ENCODE data around the gene MYOCOS.
"Not testable (repeated sequence)": the region's sequence is repeated elsewhere in the genome, so short reads cannot be mapped to it uniquely, and the experiment has no call there.

The MYOCOS gene

GRCh38 chr1:171652234-171652822 lies 30.3 kb downstream of the MYOCOS start, which contains the start of gene MYOC:
Gene MYOC, minus strand, starts transcription at chr1:171652688. Its CDS starts 77 bp downstream, at chr1:171652611.
- DNase-seq (ENCODE audit: low read depth), result no peak
- no peak for TF ChIP-seq CTCF (IDR thresholded peaks at IDR 0.05; ENCODE audit: low read depth, low read length, missing control alignments)
- no peak within 1 kb of the TSS for H3K4me3 ChIP-seq (ENCODE audit: low read depth, low read length)

- TF ChIP-seq CTCF (IDR thresholded peaks at IDR 0.05; ENCODE audit: low read depth, low read length, missing control alignments), result no peak
- DNase-seq (ENCODE audit: low read depth), result no peak
- no peak overlapping the region for H3K4me3 ChIP-seq (ENCODE audit: low read depth, low read length)
Observed at GRCh38 chr1:171653796-171654195, 31.8 kb downstream of the MYOCOS start.

GRCh38 chr1:171654201-171654941 lies 32.3 kb downstream of the MYOCOS start:
- DNase-seq (ENCODE audit: low read depth), result no peak
- no peak overlapping the region for H3K4me3 ChIP-seq (ENCODE audit: low read depth, low read length)
- no peak for TF ChIP-seq CTCF (IDR thresholded peaks at IDR 0.05; ENCODE audit: low read depth, low read length, missing control alignments)

- TF ChIP-seq CTCF (IDR thresholded peaks at IDR 0.05; ENCODE audit: low read depth, low read length, missing control alignments), result peak; percentile 92
- DNase-seq (ENCODE audit: low read depth), result peak; percentile 4
- no peak overlapping the region for H3K4me3 ChIP-seq (ENCODE audit: low read depth, low read length)
Observed at GRCh38 chr1:171654942-171655745, 33.1 kb downstream of the MYOCOS start.

GRCh38 chr1:171655746-171656116 lies 33.7 kb downstream of the MYOCOS start:
- no peak overlapping the region for H3K4me3 ChIP-seq (ENCODE audit: low read depth, low read length)
- no peak for DNase-seq (ENCODE audit: low read depth)
- no peak for TF ChIP-seq CTCF (IDR thresholded peaks at IDR 0.05; ENCODE audit: low read depth, low read length, missing control alignments)

GRCh38 chr1:171656206-171656605 lies 34.2 kb downstream of the MYOCOS start:
- DNase-seq (ENCODE audit: low read depth); H3K4me3 ChIP-seq (ENCODE audit: low read depth, low read length): not testable (repeated sequence)

- TF ChIP-seq CTCF (IDR thresholded peaks at IDR 0.05; ENCODE audit: low read depth, low read length, missing control alignments), result no peak
- no peak overlapping the region for H3K4me3 ChIP-seq (ENCODE audit: low read depth, low read length)
- no peak for DNase-seq (ENCODE audit: low read depth)
Observed at GRCh38 chr1:171661076-171661650, 39.1 kb downstream of the MYOCOS start.
